K562 (cell line): Measurements from ENCODE around the gene SFXN3. TPM values are rescaled to one million over a fixed set of nuclear protein-coding genes. Genes with fewer than 3 reads are reported as not detected.

Experiments used
- CBFA2T2 ChIP-seq: fragments of 450-650 bp; conservative IDR thresholded peaks from 2 replicates; pipeline ENCODE4 v1.6.1; 2017; ENCODE audit warnings: mild to moderate bottlenecking
- CBX3 ChIP-seq, 2 experiments: IDR thresholded peaks; 1 replicate in 1 of 2; 2 replicates in 1 of 2; pipeline ENCODE4 v1.6.1; 2012; ENCODE audit warnings: inconsistent platforms in 2 of 2, low read length in 2 of 2, borderline replicate concordance in 1 of 2, control low read depth in 1 of 2
- ELF1 ChIP-seq: fragments of 200-800 bp; sonication (Bioruptor generic); IDR thresholded peaks from 2 replicates; pipeline ENCODE4 v1.6.1; 2016; ENCODE audit warnings: missing genetic modification characterization, missing compliant biosample characterization
- ETV5 ChIP-seq: sonication (generic); formaldehyde crosslinking; IDR thresholded peaks from 2 replicates; pipeline ENCODE4 v1.4.0; 2020; ENCODE audit warnings: low read depth, mild to moderate bottlenecking, missing genetic modification reagents
- IRF2 ChIP-seq: sonication (generic); formaldehyde crosslinking; IDR thresholded peaks from 2 replicates; pipeline ENCODE4 v1.8.1; 2022; ENCODE audit warnings: mild to moderate bottlenecking, missing genetic modification reagents
- KLF13 ChIP-seq: fragments of 450-650 bp; IDR thresholded peaks from 2 replicates; pipeline ENCODE4 v1.6.1; 2016; ENCODE audit warnings: missing genetic modification characterization, low read depth, mild to moderate bottlenecking, missing compliant biosample characterization, moderate library complexity, borderline replicate concordance
- MEIS2 ChIP-seq: fragments of 450-650 bp; IDR thresholded peaks from 2 replicates; pipeline ENCODE4 v1.6.1; 2014; ENCODE audit warnings: mild to moderate bottlenecking; ENCODE audit not compliant: partially characterized antibody
- NFIC ChIP-seq: fragments of 450-650 bp; IDR thresholded peaks from 2 replicates; pipeline ENCODE4 v1.6.1; 2017; ENCODE audit warnings: mild to moderate bottlenecking, inconsistent platforms
- PHB2 ChIP-seq: fragments of 450-650 bp; IDR thresholded peaks from 2 replicates; pipeline ENCODE4 v1.6.1; 2017; ENCODE audit warnings: low read depth
- PKNOX1 ChIP-seq: fragments of 450-650 bp; IDR thresholded peaks from 2 replicates; pipeline ENCODE4 v1.6.1; 2016
- POLR2A ChIP-seq: fragments of 450-650 bp; conservative IDR thresholded peaks from 2 replicates; pipeline ENCODE4 v1.6.1; 2016
- POU5F1 ChIP-seq: fragments of 150-350 bp; IDR thresholded peaks from 2 replicates; pipeline ENCODE4 v1.6.1; 2014; ENCODE audit warnings: borderline replicate concordance, low read length, low read depth, mild to moderate bottlenecking; ENCODE audit not compliant: partially characterized antibody
- SIN3A ChIP-seq, 2 experiments: fragments of 150-350 bp in 1 of 2; IDR thresholded peaks; 2 replicates each; pipeline ENCODE4 v1.6.1; 2011 to 2016; ENCODE audit warnings: borderline replicate concordance in 2 of 2, low read depth in 2 of 2, low read length in 2 of 2, mild to moderate bottlenecking in 2 of 2, moderate library complexity in 2 of 2; ENCODE audit not compliant: control insufficient read depth in 1 of 2
- SMC3 ChIP-seq: conservative IDR thresholded peaks from 2 replicates; pipeline ENCODE4 v1.6.1; 2011; ENCODE audit warnings: low read depth, low read length, improper control_type of control experiment; ENCODE audit not compliant: insufficient read depth
- SRSF1 ChIP-seq: fragments of 200-400 bp; formaldehyde crosslinking; IDR thresholded peaks from 2 replicates; pipeline ENCODE4 v1.6.1; 2017; ENCODE audit warnings: mild to moderate bottlenecking, low read depth, low read length, moderate library complexity
- TBP ChIP-seq: optimal IDR thresholded peaks from 2 replicates; pipeline ENCODE3; 2011; ENCODE audit warnings: low read depth, low read length, improper control_type of control experiment
- TEAD4 ChIP-seq, 2 experiments: sonication (generic) in 1 of 2; formaldehyde crosslinking in 1 of 2; IDR thresholded peaks; 2 replicates each; pipeline versions ENCODE4 v1.6.1 to v1.8.0; 2012 to 2022; ENCODE audit warnings: borderline replicate concordance in 1 of 2, inconsistent platforms in 1 of 2, low read length in 1 of 2, mild to moderate bottlenecking in 1 of 2, missing genetic modification reagents in 1 of 2
- ZBTB7A ChIP-seq: IDR thresholded peaks from 2 replicates; pipeline ENCODE4 v1.6.1; 2011; ENCODE audit warnings: low read depth, mild to moderate bottlenecking, low read length, moderate library complexity, borderline replicate concordance; ENCODE audit not compliant: control insufficient read depth
- ZFP30 ChIP-seq: fragments of 250-450 bp; sonication (Bioruptor Pico); IDR thresholded peaks from 2 replicates; pipeline ENCODE4 v1.8.0; 2022; ENCODE audit warnings: moderate library complexity, mild to moderate bottlenecking, inconsistent platforms, borderline replicate concordance
- ZNF609 ChIP-seq: sonication (generic); formaldehyde crosslinking; IDR thresholded peaks from 2 replicates; pipeline ENCODE4 v1.8.1; 2023; ENCODE audit warnings: missing genetic modification reagents, mild to moderate bottlenecking, borderline replicate concordance
- polyA plus RNA-seq, 8 experiments: library from polyadenylated mRNA; depleted of rRNA in 4 of 8; stranded (reverse) in 5 of 8; unstranded in 3 of 8; fragments of >200 nt; fragmentation: Nextera tagmentation in 2 of 8; fragmentation: Illumina TruSeq in 1 of 8; extraction: Ambion mirVana in 2 of 8; extraction: Trizol in 1 of 8; gene quantifications; 2 replicates each; pipeline versions ENCODE4 v1.2.1 to v1.2.3, GENCODE V29; 2011 to 2014; ENCODE audit warnings: inconsistent platforms in 1 of 8, missing spikeins in 1 of 8
- total RNA-seq, 7 experiments: library from RNA; depleted of rRNA in 6 of 7; stranded (reverse); fragments of >200 nt in 6 of 7; fragmentation: Illumina TruSeq in 2 of 7; extraction: Trizol in 2 of 7; gene quantifications; 2 replicates each; pipeline versions ENCODE4 v1.2.1 to v1.2.3, GENCODE V29; 2011 to 2021; ENCODE audit warnings: low replicate concordance in 1 of 7
- TF ChIP-seq, protein P1 (sequence below): sonication (generic); formaldehyde crosslinking; IDR thresholded peaks from 2 replicates; pipeline ENCODE4 v1.8.1; 2023; ENCODE audit warnings: mild to moderate bottlenecking, missing genetic modification reagents

SFXN3 gene
- total and polyA plus RNA-seq, 9 of the 15 experiments (the other 6 are each of a cell fraction or from before 2014, with no cell fraction given), result 0.24 to 4.6 (median 0.86) TPM

GRCh38 chr10:101071885-101072433, 40.9 kb downstream of the SFXN3 start (continued):
- TF ChIP-seq, protein P1, sequence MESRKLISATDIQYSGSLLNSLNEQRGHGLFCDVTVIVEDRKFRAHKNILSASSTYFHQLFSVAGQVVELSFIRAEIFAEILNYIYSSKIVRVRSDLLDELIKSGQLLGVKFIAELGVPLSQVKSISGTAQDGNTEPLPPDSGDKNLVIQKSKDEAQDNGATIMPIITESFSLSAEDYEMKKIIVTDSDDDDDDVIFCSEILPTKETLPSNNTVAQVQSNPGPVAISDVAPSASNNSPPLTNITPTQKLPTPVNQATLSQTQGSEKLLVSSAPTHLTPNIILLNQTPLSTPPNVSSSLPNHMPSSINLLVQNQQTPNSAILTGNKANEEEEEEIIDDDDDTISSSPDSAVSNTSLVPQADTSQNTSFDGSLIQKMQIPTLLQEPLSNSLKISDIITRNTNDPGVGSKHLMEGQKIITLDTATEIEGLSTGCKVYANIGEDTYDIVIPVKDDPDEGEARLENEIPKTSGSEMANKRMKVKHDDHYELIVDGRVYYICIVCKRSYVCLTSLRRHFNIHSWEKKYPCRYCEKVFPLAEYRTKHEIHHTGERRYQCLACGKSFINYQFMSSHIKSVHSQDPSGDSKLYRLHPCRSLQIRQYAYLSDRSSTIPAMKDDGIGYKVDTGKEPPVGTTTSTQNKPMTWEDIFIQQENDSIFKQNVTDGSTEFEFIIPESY (CRISPR knock-in tag), result no peak
- TF ChIP-seq IRF2 (CRISPR knock-in tag) (no peak), MEIS2 (peak; percentile 54), KLF13 (no peak), SIN3A (IDR thresholded peaks at IDR 0.05; ENCODE audit: borderline replicate concordance in 2 of 2, control insufficient read depth in 1 of 2, low read depth in 2 of 2, low read length in 2 of 2) (no peak), SRSF1 (no peak), ELF1 (no peak), ZNF609 (CRISPR knock-in tag) (no peak), ZBTB7A (no peak; the same call in 1 of the 2 replicates), CBFA2T2 (peak; percentile 67), TBP (no peak), TEAD4 (IDR thresholded peaks at IDR 0.05; ENCODE audit: low read length) (peak; percentile 44; the same call in 1 of the 2 replicates), TEAD4 (CRISPR knock-in tag; IDR thresholded peaks at IDR 0.05; ENCODE audit: borderline replicate concordance) (no peak), POLR2A (no peak), ETV5 (peak; percentile 21; the same call in 1 of the 2 replicates), NFIC (no peak), PHB2 (no peak), PKNOX1 (peak; percentile 81), CBX3 (IDR thresholded peaks at IDR 0.05; ENCODE audit: borderline replicate concordance in 1 of 2, low read length in 2 of 2) (no peak), SMC3 (no peak), POU5F1 (no peak), ZFP30 (no peak)
